HEK293T (cell line): ENCODE results near the gene ADAMTS9.

Experiments used
- ARNT ChIP-seq: fragments of 450-650 bp; IDR thresholded peaks from 2 replicates; pipeline ENCODE4 v1.6.1; 2017; ENCODE audit warnings: mild to moderate bottlenecking
- BHLHE40 ChIP-seq: fragments of 450-650 bp; IDR thresholded peaks from 2 replicates; pipeline ENCODE4 v1.6.1; 2016; ENCODE audit warnings: mild to moderate bottlenecking, moderate library complexity, borderline replicate concordance
- ELF4 ChIP-seq: fragments of 450-650 bp; IDR thresholded peaks from 2 replicates; pipeline ENCODE4 v1.6.1; 2017; ENCODE audit warnings: antibody characterized with exemption
- FOXA1 ChIP-seq: fragments of 450-650 bp; IDR thresholded peaks from 2 replicates; pipeline ENCODE4 v1.6.1; 2016; ENCODE audit warnings: mild to moderate bottlenecking
- FOXK2 ChIP-seq: fragments of 450-650 bp; IDR thresholded peaks from 2 replicates; pipeline ENCODE4 v1.6.1; 2016; ENCODE audit warnings: mild to moderate bottlenecking
- FOXM1 ChIP-seq: fragments of 450-650 bp; IDR thresholded peaks from 2 replicates; pipeline ENCODE4 v1.6.1; 2017; ENCODE audit warnings: mild to moderate bottlenecking, borderline replicate concordance
- HDGF ChIP-seq: fragments of 450-650 bp; IDR thresholded peaks from 2 replicates; pipeline ENCODE4 v1.6.1; 2017; ENCODE audit warnings: antibody characterized with exemption, borderline replicate concordance
- LEF1 ChIP-seq: fragments of 450-650 bp; IDR thresholded peaks from 2 replicates; pipeline ENCODE4 v1.6.1; 2017; ENCODE audit warnings: mild to moderate bottlenecking, borderline replicate concordance
- SP1 ChIP-seq: fragments of 450-650 bp; IDR thresholded peaks from 2 replicates; pipeline ENCODE4 v1.6.1; 2017
- SUZ12 ChIP-seq: fragments of 450-650 bp; IDR thresholded peaks from 2 replicates; pipeline ENCODE4 v1.6.1; 2016; ENCODE audit warnings: mild to moderate bottlenecking
- TARDBP ChIP-seq: fragments of 450-650 bp; IDR thresholded peaks from 2 replicates; pipeline ENCODE4 v1.6.1; 2016

GRCh38 chr3:64620020-64620419, 67.8 kb downstream of the ADAMTS9 start:
- TF ChIP-seq FOXM1 (no peak), LEF1 (no peak), ELF4 (no peak), FOXK2 (no peak), BHLHE40 (no peak), HDGF (no peak), ARNT (no peak), TARDBP (no peak), SUZ12 (no peak), FOXA1 (no peak), SP1 (no peak)
